ENCODE data around the gene NOP58. TPM values are rescaled to one million over a fixed set of nuclear protein-coding genes. Genes with fewer than 3 reads are reported as not detected.

NOP58 gene
- polyA plus RNA-seq, 1 donor from 2014 or later = 170 TPM

- Histone ChIP-seq H3K4me2 (ENCODE audit: low read length) (no peak overlapping the region), H3K27me3 (ENCODE audit: insufficient read depth, low read depth, low read length) (no peaks in the 10 kb centered on the region), H3K36me3 (ENCODE audit: insufficient read depth, low read length) (no peaks in the 10 kb centered on the region), H3K27ac (ENCODE audit: low read length) (no peak overlapping the region), H4K20me1 (ENCODE audit: insufficient read depth) (no peaks in the 10 kb centered on the region), H3F3A (ENCODE audit: insufficient read depth, low read length, poor library complexity, severe bottlenecking) (no peaks in the 10 kb centered on the region), H3K9me3 (ENCODE audit: low read length) (no peaks in the 10 kb centered on the region), H3K9ac (ENCODE audit: low read length) (no peak overlapping the region), H2AFZ (ENCODE audit: low read depth, low read length) (no peak overlapping the region), H3K9me2 (ENCODE audit: insufficient read depth, low read length) (no peaks in the 10 kb centered on the region), H3K79me2 (replicated peaks; ENCODE audit: insufficient read depth, low read length) (no peaks in the 10 kb centered on the region), H3K4me3 (ENCODE audit: low read length) (no peak overlapping the region)
- TF ChIP-seq, protein P1, sequence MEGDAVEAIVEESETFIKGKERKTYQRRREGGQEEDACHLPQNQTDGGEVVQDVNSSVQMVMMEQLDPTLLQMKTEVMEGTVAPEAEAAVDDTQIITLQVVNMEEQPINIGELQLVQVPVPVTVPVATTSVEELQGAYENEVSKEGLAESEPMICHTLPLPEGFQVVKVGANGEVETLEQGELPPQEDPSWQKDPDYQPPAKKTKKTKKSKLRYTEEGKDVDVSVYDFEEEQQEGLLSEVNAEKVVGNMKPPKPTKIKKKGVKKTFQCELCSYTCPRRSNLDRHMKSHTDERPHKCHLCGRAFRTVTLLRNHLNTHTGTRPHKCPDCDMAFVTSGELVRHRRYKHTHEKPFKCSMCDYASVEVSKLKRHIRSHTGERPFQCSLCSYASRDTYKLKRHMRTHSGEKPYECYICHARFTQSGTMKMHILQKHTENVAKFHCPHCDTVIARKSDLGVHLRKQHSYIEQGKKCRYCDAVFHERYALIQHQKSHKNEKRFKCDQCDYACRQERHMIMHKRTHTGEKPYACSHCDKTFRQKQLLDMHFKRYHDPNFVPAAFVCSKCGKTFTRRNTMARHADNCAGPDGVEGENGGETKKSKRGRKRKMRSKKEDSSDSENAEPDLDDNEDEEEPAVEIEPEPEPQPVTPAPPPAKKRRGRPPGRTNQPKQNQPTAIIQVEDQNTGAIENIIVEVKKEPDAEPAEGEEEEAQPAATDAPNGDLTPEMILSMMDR (IDR thresholded peaks at IDR 0.05; ENCODE audit: poor library complexity, severe bottlenecking) = no peak
- TF ChIP-seq SMC3 (conservative IDR thresholded peaks at IDR 0.05; ENCODE audit: poor library complexity) = no peak
- no peak for TF ChIP-seq POLR2AphosphoS5 (IDR thresholded peaks at IDR 0.05)
- no peak for TF ChIP-seq EP300 (conservative IDR thresholded peaks at IDR 0.05; ENCODE audit: poor library complexity, severe bottlenecking)
- TF ChIP-seq EZH2 (IDR thresholded peaks at IDR 0.05; ENCODE audit: borderline replicate concordance, insufficient read depth, low read length, poor library complexity, severe bottlenecking) = no peak
- TF ChIP-seq, protein P2, sequence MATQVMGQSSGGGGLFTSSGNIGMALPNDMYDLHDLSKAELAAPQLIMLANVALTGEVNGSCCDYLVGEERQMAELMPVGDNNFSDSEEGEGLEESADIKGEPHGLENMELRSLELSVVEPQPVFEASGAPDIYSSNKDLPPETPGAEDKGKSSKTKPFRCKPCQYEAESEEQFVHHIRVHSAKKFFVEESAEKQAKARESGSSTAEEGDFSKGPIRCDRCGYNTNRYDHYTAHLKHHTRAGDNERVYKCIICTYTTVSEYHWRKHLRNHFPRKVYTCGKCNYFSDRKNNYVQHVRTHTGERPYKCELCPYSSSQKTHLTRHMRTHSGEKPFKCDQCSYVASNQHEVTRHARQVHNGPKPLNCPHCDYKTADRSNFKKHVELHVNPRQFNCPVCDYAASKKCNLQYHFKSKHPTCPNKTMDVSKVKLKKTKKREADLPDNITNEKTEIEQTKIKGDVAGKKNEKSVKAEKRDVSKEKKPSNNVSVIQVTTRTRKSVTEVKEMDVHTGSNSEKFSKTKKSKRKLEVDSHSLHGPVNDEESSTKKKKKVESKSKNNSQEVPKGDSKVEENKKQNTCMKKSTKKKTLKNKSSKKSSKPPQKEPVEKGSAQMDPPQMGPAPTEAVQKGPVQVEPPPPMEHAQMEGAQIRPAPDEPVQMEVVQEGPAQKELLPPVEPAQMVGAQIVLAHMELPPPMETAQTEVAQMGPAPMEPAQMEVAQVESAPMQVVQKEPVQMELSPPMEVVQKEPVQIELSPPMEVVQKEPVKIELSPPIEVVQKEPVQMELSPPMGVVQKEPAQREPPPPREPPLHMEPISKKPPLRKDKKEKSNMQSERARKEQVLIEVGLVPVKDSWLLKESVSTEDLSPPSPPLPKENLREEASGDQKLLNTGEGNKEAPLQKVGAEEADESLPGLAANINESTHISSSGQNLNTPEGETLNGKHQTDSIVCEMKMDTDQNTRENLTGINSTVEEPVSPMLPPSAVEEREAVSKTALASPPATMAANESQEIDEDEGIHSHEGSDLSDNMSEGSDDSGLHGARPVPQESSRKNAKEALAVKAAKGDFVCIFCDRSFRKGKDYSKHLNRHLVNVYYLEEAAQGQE (IDR thresholded peaks at IDR 0.05; ENCODE audit: borderline replicate concordance) = no peak
Measured at GRCh38 chr2:202346180-202346579, 80.6 kb downstream of the NOP58 start.

Small RNA genes lying within 50 kb of the gene (small RNA-seq; reads per million reads assigned to genes)
- gene AC079354.2 (0 reads per million in 3 experiments), gene RF00575 (0 reads per million in 3 experiments), gene RN7SL753P (0 reads per million in 3 experiments), gene SNORD11 (350 to 670 (median 375) reads per million in 3 experiments), gene SNORD11B (39.6 to 64.2 (median 55.3) reads per million in 3 experiments), gene SNORD70 (161 to 190 (median 173) reads per million in 3 experiments)

Other genes starting within 250 kb of the NOP58 start
- 0.76 and 1.8 TPM in 2 replicates for gene FZD7, start 231.9 kb upstream of the NOP58 start, polyA plus RNA-seq
- gene KIAA2012, start 192.5 kb upstream of the NOP58 start, polyA plus RNA-seq = not detected in 2 replicates
- gene SUMO1, start 27.2 kb upstream of the NOP58 start, polyA plus RNA-seq = 281 and 365 TPM in 2 replicates
- 16.6 and 18.4 TPM in 2 replicates for gene BMPR2, start 110.6 kb downstream of the NOP58 start, polyA plus RNA-seq